Prostate gland (tissue), 2 donors: ENCODE results near the gene LDLRAD4.

Experiments used
- CTCF ChIP-seq, 4 experiments: fragments of 200-600 bp in 2 of 4; fragments of 450-650 bp in 2 of 4; sonication (generic) in 2 of 4; IDR thresholded peaks; 1 replicate in 3 of 4; 2 replicates in 1 of 4; pipeline ENCODE4 v1.5.1; 2016 to 2019; ENCODE audit warnings: antibody characterized with exemption in 4 of 4, mild to moderate bottlenecking in 2 of 4, moderate library complexity in 2 of 4
- POLR2A ChIP-seq: fragments of 450-650 bp; IDR thresholded peaks from one replicate; pipeline ENCODE4 v1.6.1; 2016; ENCODE audit warnings: antibody characterized with exemption, mild to moderate bottlenecking

- TF ChIP-seq POLR2A: no peak
- TF ChIP-seq CTCF (IDR thresholded peaks at IDR 0.05): no peak
These were observed 252.8 kb downstream of the LDLRAD4 start for GRCh38 chr18:13471198-13471845.
